ENCODE measurements around the gene C1orf198.

DNA sequence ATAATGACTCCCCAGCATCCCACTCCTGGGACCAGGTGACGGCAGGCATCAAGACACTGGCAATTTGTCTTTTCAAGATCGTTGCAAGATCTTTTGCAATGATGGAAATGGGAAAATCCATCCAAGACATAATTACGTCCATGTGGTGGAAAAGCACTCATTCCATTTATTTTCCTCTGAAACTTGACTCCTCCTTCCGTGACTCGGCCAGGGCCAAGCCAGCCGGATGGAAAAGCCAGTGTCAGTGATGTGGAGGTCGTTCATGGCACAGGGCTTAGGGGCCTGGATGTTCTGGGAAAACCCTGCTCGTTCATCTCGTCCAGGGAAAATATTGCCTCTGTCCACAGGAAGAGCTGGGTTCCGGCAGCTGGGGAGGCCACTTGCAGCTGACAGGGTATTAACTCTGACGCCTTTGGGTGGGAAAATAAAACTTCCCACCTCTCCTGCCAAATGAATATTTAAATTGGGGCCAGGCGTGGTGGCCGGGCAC is 46.2 kb downstream of the C1orf198 start:
- TF ChIP-seq SUZ12 (IDR thresholded peaks at IDR 0.05; ENCODE audit: extremely low read depth, insufficient read depth, insufficient read length) (no peak), YY1 (IDR thresholded peaks at IDR 0.05; ENCODE audit: insufficient read depth, insufficient read length) (no peak)
